Lower leg skin (tissue), 3 donors: ENCODE measurements around the gene ADAMTS19.

Source experiments
- CTCF ChIP-seq, 3 donors: fragments of 450-650 bp; IDR thresholded peaks; one replicate each; pipeline ENCODE4 v1.5.1; 2016; ENCODE audit warnings: antibody characterized with exemption in 3 of 3, mild to moderate bottlenecking in 3 of 3, moderate library complexity in 2 of 3
- POLR2A ChIP-seq, 2 donors: fragments of 450-650 bp; IDR thresholded peaks; one replicate each; pipeline ENCODE4 v1.6.1; 2016 to 2017; ENCODE audit warnings: antibody characterized with exemption in 2 of 2, mild to moderate bottlenecking in 1 of 2, moderate library complexity in 1 of 2

GRCh38 chr5:129496864-129497595, 36.9 kb downstream of the ADAMTS19 start:
- no peak for TF ChIP-seq CTCF (IDR thresholded peaks at IDR 0.05)
- no peak for TF ChIP-seq POLR2A (IDR thresholded peaks at IDR 0.05)
